Activated CD4-positive, alpha-beta T cell treated with anti-CD3 and anti-CD28 coated beads, Interleukin-2, amount 50 U/mL, for 48 hours (primary cell): ENCODE results near the gene SP3.

ENCODE experiments used
- DNase-seq, 2 experiments: peaks; one replicate each; pipeline ENCODE4 v3.0.0-alpha.2; 2020

SP3 gene

DNA sequence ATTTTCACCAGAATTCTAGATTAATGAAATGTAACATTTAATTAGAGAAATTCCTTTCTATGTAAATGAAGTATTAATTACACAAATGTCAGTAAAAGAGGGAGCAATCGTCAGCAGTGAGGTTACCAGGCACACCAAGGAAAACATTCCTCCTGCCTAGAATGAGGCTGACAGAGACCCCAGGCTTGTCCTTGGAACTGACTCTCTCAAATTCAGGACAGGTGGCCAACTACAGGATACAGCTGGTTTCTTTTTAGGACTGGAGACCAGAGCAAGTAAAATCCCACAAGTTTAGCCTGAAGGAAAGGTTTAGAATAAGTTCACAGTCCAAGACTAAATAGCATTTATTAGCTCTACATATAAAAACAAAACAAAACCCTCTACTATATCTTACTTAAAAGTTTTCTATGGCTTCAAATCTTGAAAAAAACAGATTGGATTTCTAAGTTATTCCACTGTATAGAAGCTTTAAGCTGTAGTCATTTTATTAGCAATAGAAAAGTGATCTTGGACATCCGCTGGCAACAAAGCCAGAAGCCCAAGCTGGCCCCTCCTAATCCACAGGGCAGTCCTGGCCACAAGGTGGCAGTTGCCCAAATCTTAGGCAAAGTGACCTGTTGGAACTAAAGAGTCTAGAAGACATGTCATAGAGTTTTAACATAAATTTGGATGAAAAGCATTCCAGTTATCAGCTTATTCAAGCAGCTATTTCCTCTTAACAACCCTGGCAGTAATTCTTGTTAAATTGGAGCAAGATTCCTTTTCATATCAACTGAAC is 81.0 kb downstream of the SP3 start:
- DNase-seq: peak; percentile 12 to 42

DNA sequence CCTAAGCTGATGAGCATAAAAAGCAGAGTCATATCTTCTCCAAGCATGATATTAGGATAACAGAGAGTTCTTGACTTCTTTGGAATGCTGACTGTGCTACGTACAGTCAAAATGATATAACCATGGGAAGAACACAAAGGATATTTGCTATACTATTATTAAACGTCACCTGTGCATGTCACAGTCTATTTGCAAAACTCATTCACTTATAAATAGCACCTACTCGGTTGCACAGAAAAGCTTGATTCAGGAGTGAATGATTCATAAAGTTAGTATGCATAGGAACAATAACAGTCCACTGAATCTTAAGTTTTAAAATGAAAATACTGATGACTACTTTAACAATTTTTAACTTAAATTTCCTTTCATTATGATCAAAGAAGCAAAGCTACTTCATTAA is 83.3 kb downstream of the SP3 start:
- no peak for DNase-seq

DNA sequence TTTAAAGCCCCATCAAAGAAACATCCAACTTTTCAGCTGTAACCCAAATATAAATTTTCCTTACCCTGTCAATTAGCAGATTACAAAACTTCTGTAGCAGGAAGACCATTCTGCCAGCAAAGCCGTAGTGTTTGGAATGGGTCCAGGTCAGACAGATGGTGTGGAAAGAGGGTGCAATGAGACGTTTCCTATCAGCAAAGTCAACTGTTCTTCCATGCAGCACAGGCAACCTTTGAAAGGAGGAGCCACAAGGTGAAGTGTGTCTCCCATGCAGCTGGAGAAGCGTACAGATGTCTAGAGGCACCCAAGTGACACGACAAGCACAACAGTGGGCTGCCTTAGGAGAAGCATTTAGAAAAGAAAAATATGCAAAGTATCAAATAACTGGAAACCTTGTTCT is 83.7 kb downstream of the SP3 start:
- DNase-seq: no peak

DNA sequence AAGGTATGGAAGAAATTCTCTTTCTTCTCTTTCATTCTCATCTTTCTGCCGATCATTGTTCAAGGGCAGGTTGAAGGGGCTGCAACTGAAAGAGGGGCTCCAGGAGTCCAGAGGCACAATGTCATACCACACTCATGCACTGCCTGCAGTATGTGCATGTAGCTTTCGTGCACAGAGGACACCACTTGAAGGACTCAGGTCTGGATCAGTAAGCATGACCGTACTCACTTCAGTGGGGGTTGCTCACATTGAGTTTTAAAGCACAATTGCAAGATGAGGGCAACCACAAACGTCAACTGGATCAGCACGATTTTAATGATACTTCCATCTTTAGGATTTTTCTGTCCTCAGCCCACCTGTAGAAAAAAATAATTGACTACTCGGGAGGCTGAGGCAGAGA is 84.6 kb downstream of the SP3 start:
- no peak for DNase-seq

DNA sequence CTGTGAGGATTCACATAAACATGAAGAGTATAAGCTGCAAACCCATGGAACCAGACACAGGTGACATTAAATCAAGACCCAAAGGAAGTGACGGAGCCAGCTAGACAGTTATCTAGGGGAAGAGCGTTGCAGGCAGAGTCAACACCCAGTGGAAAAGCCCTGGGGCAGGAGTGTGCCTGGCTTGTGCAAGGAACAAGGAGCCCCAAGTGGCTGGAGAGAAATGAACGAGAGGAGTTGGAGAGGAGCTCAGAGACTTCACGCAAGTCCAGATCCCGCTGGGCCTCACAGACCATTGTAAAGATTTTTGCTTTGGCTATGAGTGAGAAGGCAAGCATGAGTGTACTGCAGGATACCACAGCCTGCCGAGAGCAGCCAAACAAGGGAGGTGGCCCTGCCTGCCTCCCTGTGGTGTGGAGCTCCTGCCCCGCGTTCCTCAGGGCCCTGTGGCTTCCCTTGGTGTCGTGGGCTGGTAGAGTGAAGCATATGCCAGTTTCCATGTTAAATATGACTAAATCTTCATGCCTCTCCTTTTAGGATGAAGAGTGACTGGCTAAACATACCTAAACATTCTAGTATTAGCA is 88.2 kb downstream of the SP3 start:
- DNase-seq: no peak

DNA sequence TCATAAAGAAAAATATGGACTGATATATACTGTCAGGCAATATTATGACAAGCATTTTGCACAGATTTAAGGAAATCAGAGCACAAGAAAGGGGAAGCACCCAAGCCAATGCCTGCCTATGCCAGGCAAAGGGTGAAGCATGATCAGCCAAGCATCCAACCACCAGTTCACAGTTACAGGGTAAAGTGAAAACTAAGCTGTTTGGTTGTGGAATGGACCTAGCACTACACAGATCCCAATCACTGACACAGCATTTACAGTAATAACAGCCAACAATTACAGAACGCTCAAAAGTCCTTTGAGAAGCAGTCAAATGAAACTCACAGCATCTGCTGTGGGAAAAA is 90.3 kb downstream of the SP3 start:
- DNase-seq: no peak

DNA sequence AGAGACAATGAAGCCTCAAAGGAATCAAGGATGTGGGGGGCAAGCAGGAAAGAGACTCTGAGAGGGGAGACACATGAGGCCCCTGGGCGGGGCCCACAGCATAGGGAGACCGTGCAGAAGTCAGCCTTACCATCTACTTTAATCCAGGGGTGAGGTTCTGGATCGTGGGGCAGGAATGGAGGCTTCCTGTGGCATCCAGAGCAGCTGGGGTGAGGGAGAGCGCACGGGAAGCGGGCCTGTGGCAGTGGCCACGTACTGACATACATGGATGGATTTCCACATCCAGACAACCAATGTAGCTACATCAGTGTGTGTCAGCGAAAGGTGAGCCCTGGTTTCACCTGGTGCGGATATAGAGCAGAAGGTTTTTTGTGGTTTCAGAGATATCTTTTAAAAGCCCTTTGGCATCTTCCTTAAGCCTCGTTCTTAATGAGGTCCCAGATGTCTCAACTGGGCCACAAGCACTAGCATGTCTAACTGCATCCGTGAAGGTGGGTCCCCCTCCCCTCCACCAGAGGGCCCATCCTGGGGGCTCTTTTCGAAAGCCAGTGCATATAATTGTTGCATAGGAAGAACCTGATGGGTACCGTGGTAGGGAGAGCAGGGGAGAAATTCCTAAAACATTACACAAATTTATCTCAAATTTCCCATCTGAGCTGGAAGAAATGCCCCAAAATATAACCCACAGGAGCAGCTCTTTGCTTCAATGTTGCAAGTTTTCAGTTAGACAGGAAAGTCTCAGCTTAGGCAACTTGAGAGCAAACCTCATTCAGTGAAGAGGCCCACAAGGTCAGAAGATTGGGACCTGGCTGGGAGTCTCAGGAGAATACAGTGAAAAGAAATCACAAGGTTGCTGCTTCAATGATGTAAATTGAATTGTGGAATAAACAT is 90.9 kb downstream of the SP3 start:
- no peak for DNase-seq

DNA sequence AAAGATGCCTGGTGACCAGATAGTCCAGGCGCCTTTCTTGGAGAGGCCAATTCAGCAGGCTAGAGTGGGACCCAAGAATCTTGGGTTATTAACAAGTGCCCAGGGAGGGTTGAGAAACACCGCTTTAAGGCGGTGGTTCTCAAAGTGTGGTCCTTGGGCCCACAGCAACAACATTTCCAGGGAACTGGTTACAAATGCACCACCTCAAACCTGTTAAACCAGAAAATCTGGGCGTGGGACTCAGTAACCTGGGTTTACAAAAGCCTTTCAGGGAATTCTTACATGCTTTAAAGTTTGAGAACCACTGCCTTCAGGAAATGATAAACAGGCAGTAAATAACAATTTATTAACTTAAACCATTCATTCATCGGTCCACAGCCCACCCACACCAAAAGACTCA is 92.5 kb downstream of the SP3 start:
- DNase-seq: no peak

DNA sequence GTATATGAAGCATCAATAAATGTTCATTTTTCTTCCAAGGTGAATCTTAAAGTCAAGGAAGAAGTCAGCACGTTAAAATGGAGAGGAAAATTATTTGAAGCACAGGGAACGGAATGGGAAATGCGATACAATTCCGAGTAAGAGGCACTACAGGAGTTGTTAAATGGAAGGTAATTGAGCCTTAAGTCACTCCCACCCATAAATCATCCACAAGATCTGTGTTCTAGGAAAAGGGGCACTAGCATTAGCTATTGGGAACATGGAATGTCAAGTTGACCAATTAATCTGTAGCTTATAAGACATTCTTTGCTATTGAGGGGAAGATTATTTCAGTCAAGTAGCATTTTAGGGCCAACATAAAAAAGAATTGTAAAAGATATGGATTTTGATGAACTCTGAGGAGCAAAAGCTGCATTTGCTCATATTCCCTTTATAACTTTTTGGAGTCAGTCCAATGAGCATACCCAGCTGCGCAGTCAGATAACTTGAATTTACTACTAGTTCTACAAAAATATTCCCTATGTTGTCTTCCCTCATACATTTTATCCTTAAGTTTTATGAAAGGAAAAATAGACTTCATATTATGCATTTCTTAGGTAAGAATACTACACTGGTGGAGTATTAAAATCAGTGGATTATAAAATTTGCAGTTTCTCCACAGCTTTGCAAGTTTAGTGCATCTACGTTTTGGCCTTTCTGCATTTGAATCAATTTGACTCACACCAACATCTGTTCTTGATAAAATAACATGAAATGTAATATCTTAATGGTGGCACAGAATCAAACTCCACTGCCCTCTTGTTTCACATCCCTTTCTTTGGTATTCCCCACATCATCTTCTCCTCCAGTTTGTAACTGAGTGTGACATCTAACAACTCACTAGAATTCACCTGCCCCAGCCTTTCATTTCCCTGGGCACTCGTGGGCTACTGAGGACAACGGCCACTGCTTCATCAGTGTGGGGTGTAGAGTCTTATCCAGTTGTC is 95.6 kb downstream of the SP3 start:
- no peak for DNase-seq

DNA sequence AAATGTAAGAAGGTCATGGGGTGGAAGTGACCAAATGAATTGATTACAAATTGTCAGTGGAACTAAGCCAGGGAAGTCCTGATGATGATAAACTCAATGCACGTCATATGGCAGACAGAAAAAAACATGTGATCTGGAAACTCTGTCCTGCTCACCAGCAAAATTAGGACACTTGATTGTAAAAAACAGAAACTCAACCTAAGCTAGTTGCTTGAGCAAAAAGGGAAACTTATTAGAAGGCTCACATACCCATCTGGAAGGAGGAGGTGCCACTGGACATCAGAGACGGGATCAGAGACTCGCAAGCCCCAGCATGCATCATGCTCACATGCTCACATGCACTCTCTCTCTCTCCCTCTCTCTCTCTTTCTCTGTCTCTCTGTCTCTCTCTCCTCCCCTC is 96.8 kb downstream of the SP3 start:
- no peak for DNase-seq

DNA sequence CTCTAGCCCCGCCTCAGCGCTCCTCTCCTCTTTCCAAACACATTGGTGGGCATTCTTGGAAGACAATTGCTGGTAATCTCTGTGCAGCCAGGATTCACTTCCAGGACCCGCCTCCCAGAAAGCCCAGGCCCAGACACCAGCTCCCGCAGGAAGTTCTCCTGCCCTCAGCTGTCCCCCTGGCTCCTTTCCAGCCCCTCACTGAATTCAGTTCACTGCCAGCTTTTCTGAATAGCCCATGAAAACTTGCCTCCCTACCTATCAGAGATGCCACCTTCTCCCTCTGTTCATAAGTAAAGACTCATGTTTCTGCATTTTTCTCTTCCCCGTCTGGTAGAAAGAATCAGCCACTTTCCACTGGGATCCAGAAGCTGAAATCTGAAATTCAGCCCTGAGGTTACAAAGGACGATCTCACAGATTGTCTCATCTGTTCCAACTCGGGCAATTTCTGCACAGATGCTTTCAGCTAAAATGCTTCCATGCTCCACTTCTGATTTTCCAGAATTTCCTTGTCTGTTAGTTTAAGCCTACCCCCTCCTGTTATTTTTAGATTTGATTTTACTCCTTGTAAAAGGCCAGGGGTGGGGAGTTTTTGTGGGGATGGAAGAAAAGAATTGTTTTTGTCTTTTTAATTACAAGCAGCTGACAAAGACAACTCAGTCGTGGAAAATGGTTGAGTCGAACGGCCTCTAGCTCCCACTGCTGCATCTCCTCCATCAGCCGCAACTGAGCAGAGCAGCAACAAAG is 98.1 kb downstream of the SP3 start:
- no peak for DNase-seq

DNA sequence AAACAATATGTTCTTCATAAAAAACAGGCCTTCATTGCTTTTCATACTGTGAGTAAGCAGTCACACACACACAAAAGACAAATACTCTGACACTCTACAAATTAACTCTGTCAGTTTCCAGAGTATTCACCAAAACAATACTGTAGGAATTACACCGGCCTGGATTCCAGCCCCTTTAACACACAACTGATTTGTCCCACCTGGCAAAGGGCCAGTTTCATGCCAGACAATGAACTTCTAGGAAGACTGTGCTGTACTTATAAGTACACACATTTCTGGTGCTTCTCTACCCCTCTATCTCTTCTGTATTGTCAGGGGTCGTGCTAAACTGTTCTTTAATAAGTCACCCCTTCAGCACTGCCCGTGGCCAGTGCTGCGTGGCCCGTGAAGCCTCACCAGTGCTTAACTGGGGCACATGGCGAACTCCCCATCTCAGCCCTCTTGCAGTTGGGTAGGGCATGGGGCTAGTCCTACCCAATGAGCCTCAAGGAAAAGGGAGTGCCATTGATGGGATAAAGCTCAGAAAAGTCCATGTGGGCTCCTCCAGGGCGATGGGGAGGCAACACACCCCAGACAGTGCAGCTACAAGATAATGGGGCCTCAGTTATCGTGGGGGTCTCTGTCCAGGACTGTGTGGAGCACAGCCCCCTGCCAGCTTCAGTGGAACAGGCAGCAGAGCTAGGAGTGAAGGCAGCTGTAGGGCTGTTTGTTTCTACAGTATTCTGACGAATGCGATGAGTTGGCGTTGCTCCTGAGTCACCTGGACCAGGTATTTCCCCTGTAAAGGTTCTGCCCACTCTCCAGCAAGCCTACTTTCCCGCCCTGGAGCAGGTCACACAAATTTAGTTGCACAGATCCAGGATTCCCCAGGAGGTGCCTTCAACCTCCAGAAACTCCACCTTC is 99.0 kb downstream of the SP3 start:
- DNase-seq: no peak

DNA sequence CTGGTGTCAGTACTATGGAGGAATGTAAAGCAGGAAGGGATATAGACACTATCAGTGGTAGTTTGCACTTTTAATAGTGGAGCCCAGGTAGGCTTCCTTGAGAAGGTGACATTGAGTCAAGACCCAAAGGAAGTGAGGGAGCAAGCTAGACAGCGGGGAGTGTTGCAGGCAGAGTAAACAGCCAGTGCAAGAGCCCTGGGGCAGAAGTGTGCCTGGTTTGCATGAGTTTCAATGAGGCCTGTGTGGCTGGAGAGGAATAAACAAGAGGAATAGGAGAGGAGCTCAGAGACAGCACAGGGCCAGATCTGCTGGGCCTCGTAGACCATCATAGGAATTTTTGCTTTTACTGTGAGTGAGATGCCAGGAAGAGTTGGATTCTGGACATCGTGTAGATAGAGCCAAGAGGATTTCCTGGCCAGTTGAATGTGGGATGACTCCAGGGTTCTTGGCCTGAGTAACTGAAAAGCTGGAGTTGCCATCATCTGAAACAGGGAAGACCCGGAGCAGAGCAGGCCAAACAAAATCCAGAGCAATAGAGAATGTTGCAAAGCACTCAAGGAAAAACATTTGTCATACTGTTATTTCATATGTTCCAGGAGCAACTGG is 102.5 kb downstream of the SP3 start:
- no peak for DNase-seq

DNA sequence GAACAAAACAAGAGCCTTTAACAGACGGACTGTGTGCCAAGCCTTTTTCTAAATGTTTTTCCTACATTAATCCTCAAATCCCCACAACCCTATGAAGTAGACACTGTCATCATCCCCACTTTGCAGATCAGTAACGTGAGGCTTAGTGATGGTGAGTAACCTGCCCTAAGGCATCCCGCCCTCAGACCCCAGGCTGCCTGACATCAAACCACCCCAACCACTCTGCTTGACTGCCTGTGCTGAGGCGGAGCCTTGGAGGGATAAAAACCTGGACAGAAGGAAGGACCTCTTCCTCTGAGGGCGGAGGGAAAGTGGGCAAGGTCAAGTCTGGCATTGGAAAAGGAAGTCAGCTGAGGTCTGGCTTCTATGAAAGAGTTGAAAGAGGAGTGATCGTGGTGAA is 104.6 kb downstream of the SP3 start:
- DNase-seq: no peak

DNA sequence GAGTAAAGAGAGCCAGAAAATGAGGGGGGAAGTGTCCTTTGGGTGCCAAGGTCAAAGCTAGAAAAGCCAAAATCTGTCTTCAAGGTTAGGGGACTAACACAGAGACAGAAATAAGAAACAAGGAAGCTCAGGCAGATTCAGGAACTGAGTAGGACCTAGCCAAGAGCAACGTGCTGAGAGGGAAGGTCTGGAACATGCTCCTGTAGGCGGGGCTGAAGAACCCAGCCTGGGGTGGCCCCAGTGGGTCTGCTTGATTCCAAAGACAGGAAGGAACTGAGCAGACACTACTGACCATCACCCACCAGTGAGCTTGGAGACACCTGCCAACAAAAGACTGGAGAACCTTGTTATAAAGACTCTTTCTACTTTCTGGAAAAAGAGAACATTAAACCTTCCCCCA is 105.1 kb downstream of the SP3 start:
- no peak for DNase-seq

DNA sequence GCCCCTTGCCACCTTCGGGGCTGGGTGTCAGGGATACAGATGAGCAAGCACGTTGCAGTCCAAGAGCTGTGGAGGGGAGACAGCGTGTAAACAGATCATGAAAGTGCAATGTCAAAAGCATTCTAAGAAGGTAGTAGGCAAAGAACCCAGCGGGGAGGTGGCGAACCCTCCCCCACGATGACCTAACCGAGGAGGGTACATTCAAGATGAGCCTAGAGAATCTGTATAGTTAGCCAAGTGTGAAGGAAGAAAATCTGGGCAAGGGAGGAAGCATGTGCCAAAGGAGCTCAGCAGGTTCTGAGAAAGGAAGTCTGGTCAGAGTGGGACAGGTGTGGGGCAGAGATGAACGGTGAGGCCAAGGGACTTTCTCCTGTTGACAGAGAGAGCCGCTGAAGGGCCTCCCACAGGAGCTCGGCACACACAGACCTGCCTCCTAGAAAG is 106.9 kb downstream of the SP3 start:
- DNase-seq: no peak
